ACHN (cell line): ENCODE measurements around the gene ARMH1.
A peak's percentile ranks its signal among the peaks of the same experiment; 100 is the strongest.
"Not testable (repeated sequence)": the region's sequence is repeated elsewhere in the genome, so short reads cannot be mapped to it uniquely, and the experiment has no call there.

Experiments
- DNase-seq: peaks from one replicate; pipeline ENCODE4 v3.0.0-alpha.2; 2015
- in situ Hi-C: cut with HindIII; loops from 2 replicates; pipeline ENCODE4 v1.10.0; 2017; ENCODE audit warnings: low sequenced_read_pairs, low pct_ligation_motif_present, low pct_unique_long_range_greater_than_20kb

ARMH1 gene

DNA sequence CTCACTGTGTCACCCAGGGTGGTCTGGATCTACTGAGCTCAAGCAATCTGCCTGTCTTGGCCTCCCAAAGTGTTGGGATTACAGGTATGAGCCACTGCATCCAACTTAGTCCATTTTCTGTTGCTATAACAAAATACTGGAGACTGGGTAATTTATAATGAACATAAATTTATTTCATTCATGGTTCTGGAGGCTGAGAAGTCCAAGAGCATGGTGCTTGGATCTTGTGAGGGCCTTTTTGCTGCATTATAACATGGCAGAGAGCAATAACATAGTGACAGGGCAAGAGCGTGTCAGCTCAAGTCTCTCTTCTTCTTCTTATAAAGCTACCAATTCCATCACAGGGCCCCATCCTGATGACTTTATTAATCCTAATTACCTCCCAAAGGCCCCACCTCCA lies 61.5 kb downstream of the ARMH1 start:
- DNase-seq, result no peak
- in situ Hi-C loops, result no loop called here

DNA sequence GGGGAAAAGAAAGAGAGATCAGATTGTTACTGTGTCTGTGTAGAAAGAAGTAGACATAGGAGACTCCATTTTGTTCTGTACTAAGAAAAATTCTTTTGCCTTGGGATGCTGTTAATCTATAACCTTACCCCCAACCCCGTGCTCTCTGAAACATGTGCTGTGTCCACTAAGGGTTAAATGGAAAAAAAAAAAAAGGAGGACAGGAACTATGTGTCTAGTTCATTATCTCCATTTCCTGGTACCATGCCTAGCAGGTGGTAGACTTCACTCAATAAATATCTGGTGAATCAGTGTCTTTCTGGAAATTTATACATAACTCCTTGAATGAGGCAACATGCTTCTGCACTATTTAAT lies 64.4 kb downstream of the ARMH1 start:
- DNase-seq, in situ Hi-C loops: not testable (repeated sequence)

DNA sequence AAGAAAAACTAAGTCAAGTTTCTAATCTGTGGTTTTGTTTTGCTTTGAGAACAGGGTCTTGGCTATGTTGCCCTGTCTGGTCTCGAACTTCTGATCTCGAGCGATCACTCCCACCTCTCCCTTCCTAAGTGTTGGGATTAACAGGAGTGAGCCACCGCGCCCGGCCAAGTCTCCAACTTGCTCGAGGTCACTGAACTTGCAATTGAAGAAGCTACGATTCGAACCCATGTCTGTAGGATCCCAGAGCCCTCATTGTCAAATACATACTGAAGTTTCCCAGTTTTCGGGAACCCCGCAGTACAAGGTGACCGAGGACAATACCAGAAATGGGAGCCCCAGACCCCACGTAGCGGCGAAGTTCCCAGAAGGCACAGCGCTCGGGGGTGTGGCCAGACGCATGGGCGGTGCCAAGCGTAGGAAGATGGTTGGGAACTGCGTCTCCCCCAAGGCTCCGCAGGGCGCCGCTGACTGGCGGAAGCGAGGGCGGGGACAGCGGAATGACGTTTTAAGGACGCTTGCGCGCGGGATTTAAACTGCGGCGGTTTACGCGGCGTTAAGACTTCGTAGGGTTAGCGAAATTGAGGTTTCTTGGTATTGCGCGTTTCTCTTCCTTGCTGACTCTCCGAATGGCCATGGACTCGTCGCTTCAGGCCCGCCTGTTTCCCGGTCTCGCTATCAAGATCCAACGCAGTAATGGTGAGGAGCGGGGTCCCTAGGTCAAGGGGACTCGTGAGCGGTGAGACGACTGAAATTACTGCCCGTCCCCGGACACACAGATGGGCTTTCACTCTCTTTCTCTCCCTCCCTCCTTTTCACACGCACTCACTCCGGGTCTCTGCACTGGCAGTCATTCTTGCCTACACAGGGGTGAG lies 65.0 kb downstream of the ARMH1 start, which contains the start of gene KIF2C:
Gene KIF2C (plus strand): TSS at position 531 of the 872 bp plus-strand sequence. CDS start 96 bp downstream, at position 627.
- in situ Hi-C loops, result no loop called here
- DNase-seq, result peak; percentile 96

DNA sequence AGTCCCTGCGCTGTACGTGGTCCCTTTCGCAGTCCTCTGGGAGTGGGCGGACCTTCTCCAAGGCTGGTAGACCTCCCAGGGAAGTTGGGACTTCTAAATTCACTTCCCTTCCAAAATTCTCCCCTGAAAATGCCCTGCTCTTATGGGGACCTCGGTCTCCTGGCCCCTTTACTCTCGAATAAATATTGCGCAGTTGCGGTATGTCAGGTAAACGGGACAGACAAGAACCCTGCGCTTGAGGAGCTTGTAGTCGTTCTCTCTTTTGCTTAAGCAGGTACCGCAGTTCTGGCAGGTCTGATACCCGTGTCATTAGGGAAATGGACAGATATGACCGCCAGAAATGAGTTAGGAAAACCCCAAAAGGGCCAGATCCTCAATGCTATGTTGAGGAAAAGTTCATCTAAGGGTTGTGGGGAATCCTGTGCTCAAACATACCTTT lies 65.7 kb downstream of the ARMH1 start:
- no peak for DNase-seq
- in situ Hi-C loops, result no loop called here

DNA sequence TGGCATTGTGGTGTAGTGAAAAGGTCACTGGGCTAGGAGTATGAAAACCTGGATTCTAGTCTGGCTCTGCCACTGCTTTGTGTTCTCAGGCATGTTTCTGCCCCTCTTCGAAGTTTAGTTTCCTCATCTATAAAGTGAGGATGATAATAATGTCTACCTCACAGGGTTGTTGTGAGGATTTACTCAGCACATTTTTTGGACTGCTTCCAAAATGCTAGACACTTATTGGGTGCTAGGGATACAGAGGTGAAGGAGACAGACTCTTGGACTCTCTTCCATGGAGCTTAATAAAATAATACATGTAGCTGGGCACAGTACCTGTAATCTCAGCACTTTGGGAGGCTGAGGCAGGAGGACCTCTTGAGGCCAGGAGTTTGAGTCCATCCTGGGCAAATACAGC lies 68.7 kb downstream of the ARMH1 start:
- in situ Hi-C loops, result no loop called here

DNA sequence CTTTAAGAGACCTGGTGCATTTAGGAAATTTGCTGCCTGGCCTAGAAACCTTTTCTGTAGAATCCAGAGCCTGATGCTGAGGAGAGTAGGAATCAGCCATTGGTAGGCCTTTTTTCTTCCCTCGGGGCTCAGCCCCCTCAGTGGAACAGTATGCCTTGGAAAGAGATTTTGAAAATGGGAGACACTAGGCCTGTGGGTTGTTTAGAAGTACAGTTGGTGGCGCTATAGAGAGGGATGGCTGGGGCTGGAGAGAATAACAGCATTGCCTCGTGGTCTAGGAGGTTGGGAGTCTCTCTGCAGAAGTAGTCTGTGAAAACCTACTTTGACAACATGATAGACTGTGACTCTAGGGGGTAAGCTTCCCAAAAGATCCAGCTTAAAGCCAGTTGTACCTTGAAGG lies 73.4 kb downstream of the ARMH1 start:
- DNase-seq, result no peak
- in situ Hi-C loops, result no loop called here

More for the DNA sequence above, 68.7 kb downstream of the ARMH1 start:
- no peak for DNase-seq

DNA sequence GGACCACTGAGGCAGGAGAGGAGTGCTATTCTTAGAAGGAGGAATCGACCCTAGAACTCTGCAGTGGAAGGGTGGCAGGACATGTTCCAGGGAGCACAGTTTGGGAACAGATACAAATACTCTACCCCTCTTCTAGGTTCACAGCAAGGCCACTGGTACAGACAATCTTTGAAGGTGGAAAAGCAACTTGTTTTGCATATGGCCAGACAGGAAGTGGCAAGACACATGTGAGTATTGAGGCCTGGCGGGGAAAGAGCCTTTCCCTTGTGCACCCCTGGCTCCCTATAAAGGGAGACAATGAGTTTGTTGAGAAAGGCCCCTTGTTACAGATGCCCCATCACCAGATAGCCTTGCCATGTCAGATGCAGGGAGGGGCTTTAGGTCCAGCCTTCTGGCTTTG lies 82.9 kb downstream of the ARMH1 start:
- no peak for DNase-seq
- in situ Hi-C loops, result no loop called here

DNA sequence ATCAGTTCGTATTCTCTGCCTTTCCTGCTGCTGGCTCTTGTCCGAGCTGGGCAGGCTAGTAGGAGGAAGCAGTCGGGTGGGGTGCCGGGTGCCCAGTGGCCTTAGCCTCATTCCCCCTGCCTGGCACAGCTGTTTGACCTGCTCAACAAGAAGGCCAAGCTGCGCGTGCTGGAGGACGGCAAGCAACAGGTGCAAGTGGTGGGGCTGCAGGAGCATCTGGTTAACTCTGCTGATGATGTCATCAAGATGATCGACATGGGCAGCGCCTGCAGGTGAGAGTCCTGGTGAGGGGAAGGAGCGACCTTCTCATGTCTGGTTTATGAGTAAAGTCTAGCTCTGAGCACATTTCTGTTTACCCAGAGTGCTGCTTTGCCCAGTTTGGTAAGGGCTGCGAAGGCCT lies 84.6 kb downstream of the ARMH1 start:
- in situ Hi-C loops, result no loop called here

DNA sequence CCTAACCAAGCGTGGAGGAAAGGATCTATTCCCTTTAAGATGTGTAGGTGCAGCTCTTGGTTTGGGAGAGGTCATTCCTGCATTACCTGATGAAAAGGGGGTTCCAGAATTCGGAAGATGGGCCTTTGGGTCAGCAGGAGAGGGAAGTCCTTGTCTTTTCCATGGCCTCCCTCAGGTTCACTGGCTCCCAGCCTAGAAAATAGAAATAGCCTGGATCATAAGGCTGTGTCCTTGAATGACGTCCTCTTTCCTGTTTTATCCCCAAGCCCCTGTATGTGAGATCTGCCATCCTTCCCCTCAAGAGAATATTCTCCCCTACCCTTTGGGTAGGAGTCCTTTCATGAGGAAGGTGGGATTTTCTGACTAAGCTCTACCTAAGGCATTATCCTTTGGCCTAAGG lies 86.4 kb downstream of the ARMH1 start:
- in situ Hi-C loops, result no loop called here
- no peak for DNase-seq

More for the DNA sequence above, 84.6 kb downstream of the ARMH1 start:
- DNase-seq, result no peak

DNA sequence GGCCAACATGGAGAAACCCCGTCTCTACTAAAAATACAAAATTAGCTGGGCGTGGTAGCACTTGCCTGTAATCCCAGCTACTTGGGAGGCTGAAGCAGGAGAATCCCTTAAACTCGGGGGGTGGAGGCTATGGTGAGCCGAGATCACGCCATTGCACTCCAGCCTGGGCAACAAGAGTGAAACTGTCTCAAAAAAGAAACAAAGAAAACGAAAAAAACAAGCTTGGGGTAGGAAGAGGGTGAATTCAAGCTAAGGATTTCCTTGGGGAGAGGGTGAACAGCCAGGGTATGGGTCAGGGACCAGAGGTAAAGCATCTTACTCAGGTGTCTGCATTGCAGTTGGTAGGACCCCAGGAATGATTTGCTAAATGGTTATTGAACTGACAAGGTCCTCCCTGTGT lies 91.9 kb downstream of the ARMH1 start:
- in situ Hi-C loops, DNase-seq: not testable (repeated sequence)
